ENCODE results near the gene ZMYM4. TPM values are rescaled to one million over a fixed set of nuclear protein-coding genes. Genes with fewer than 3 reads are reported as not detected.

ZMYM4 gene
- polyA plus RNA-seq, 1 of the 3 experiments (the other 2 are of a cell fraction): 12.2 TPM

DNA sequence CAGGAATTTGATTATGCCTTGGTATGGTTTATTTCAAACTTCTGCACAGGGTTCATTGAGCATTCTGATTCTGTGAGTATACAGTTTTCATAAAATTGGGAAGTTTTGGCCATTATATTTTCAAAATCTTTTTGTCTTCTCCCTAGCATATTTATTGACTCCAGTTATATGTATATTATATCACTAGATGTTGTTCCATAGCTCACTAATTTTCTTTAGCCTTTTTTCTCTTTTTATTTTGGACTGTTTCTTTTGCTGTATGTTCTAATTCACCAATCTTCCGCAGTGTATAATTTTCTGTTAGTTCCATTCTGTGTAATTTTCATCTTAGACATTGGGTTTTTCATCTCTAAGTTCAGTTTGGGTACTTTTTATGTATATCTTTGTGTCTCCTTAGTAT is 31.9 kb downstream of the ZMYM4 start (continued):
- TF ChIP-seq REST (IDR thresholded peaks at IDR 0.05; ENCODE audit: low read depth, low read length) (no peak), CHD2 (IDR thresholded peaks at IDR 0.05; ENCODE audit: low read length, partially characterized antibody) (no peak)

DNA sequence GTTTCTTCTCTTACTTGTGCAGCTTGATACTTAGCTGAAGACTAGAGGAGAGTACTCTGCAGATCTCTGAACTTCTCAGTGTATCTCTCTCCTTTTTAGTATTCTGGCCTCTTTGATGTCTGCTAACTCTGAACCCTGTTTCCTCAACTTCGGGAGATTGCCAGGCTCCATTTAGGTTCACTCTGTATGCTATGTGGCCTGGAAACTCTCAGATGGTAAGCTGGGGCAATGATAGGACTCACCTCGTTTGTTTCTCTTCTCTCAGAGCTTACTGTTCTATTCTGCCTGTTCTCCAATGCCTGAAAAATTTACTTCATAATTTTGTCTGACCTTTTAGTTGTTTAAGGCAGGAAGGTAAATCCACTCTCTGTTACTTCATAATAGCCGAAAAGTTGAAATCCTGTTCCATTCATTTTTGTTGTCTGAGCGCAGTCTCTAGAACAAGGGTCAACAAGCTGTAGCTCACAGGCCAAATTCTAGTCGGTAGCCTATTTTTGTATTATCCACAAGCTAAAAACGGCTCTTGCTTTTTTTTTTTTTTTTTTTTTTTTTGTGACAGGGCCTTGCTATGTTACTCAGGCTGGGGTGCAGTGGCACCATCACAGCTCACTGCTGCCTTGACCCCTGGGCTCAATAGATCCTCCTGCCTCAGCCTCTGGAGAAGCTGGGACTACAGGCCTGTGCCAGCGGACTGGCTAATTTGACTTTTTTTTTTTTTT is 33.3 kb downstream of the ZMYM4 start:
- Histone ChIP-seq H3K9ac (no peak overlapping the region), H3K79me2 (ENCODE audit: insufficient read depth) (peaks cover 95% of the 10 kb centered on the region), H2AFZ (ENCODE audit: low read depth) (no peak overlapping the region), H3K27me3 (ENCODE audit: insufficient read depth) (no peaks in the 10 kb centered on the region), H3K9me3 (no peaks in the 10 kb centered on the region), H3F3A (replicated peaks; ENCODE audit: insufficient read depth) (peaks cover 6% of the 10 kb centered on the region), H3K4me1 (ENCODE audit: control insufficient read depth in 1 of 2, insufficient read depth in 2 of 2, low read depth in 1 of 2, low read length in 1 of 2) (no peaks in the 10 kb centered on the region), H3K36me3 (replicated peaks in 1 of 2; ENCODE audit: control insufficient read depth in 1 of 2, insufficient read depth in 2 of 2, low read length in 1 of 2) (peaks cover 9 to 35% of the 10 kb centered on the region in 2 experiments), H3K4me2 (no peak overlapping the region), H4K20me1 (ENCODE audit: insufficient read depth) (peaks cover 21% of the 10 kb centered on the region; the same call in 1 of the 2 replicates), H3K4me3 (ENCODE audit: low read depth in 2 of 2, low read length in 1 of 2) (no peak overlapping the region), H3K27ac (ENCODE audit: low read depth in 2 of 2, low read length in 1 of 2) (no peak overlapping the region), H3K9me2 (no peaks in the 10 kb centered on the region)
- no peak for DNase-seq
- WGBS (ENCODE audit: low lambda C conversion rate): 88% methylated on average over 7 of the region's 7 CpGs
- POLR2A ChIA-PET: interaction anchor here (0.6 kb wide), 1 partner anchor 13 kb away, joined by 3 read pairs; no protein-coding TSS in a partner anchor
- CTCF ChIA-PET: interaction anchor here (1.4 to 1.6 kb wide), 3 partner anchors 13 to 442 kb away, joined by 3 read pairs; partner anchors contain the start of gene SMIM12
- no peak for TF ChIP-seq SMC3 (IDR thresholded peaks at IDR 0.05; ENCODE audit: low read depth, low read length)
- no peak for TF ChIP-seq JUND (IDR thresholded peaks at IDR 0.05)
- TF ChIP-seq YY1 (IDR thresholded peaks at IDR 0.05; ENCODE audit: low read depth): no peak
- TF ChIP-seq GABPA (IDR thresholded peaks at IDR 0.05; ENCODE audit: low read depth): no peak
- TF ChIP-seq EZH2phosphoT487 (IDR thresholded peaks at IDR 0.05; ENCODE audit: borderline replicate concordance, low read depth): no peak
- TF ChIP-seq SIN3A (IDR thresholded peaks at IDR 0.05; ENCODE audit: borderline replicate concordance, low read depth, low read length): no peak
- no peak for TF ChIP-seq RFX5 (IDR thresholded peaks at IDR 0.05; ENCODE audit: low read length)
- no peak for TF ChIP-seq TAF1 (IDR thresholded peaks at IDR 0.05; ENCODE audit: borderline replicate concordance, low read depth, low read length)
- no peak for TF ChIP-seq MEF2A (IDR thresholded peaks at IDR 0.05; ENCODE audit: borderline replicate concordance, low read depth)
- TF ChIP-seq CTCF (IDR thresholded peaks at IDR 0.05): no peak
